H1 (cell line): ENCODE data around the gene DDA1. TPM values are rescaled to one million over a fixed set of nuclear protein-coding genes. Genes with fewer than 3 reads are reported as not detected.

Source experiments
- CTCF ChIA-PET: fragments of 300-600 bp; sonication (Branson Sonifier 250); formaldehyde crosslinking; loops from one replicate; lab custom pipeline; 2021; ENCODE audit not compliant: partially characterized antibody; lab: Charles Lee
- POLR2A ChIA-PET: fragments of 300-600 bp; sonication (Branson Sonifier 250); formaldehyde crosslinking; loops from one replicate; lab custom pipeline; 2021; ENCODE audit warnings: inconsistent platforms; ENCODE audit not compliant: partially characterized antibody; lab: Charles Lee
- DNase-seq, 2 experiments: peaks; one replicate each; pipeline versions ENCODE4 v3.0.0 to v3.0.0-alpha.2; 2010 to 2022; ENCODE audit warnings: low spot score in 2 of 2, low read depth in 1 of 2, mixed read lengths in 1 of 2
- FAIRE-seq: peaks from 2 replicates; lab custom pipeline; 2011; peaks lifted over from hg19 to GRCh38; lab: Jason Lieb, UNC
- H2AFZ ChIP-seq: 2 replicates; pipeline ENCODE4 v1.8.1; 2012; ENCODE audit warnings: low read length, inconsistent platforms
- H2AK5ac ChIP-seq: 2 replicates; pipeline ENCODE4 v1.6.1; 2013; ENCODE audit warnings: low read depth, low read length
- H2BK120ac ChIP-seq: replicated peaks from 2 replicates; pipeline ENCODE3; 2013; ENCODE audit warnings: low read depth, low read length, inconsistent platforms
- H2BK12ac ChIP-seq: 2 replicates; pipeline ENCODE4 v1.6.1; 2013; ENCODE audit warnings: low read depth, low read length
- H2BK15ac ChIP-seq: 2 replicates; pipeline ENCODE4 v1.6.1; 2013; ENCODE audit warnings: low read length
- H2BK20ac ChIP-seq: 2 replicates; pipeline ENCODE4 v1.6.1; 2013; ENCODE audit warnings: low read length
- H2BK5ac ChIP-seq: 2 replicates; pipeline ENCODE4 v1.6.1; 2013; ENCODE audit warnings: low read depth, low read length
- H3K14ac ChIP-seq: 2 replicates; pipeline ENCODE4 v1.6.1; 2013; ENCODE audit warnings: inconsistent platforms; ENCODE audit not compliant: insufficient read length
- H3K18ac ChIP-seq: 2 replicates; pipeline ENCODE4 v1.6.1; 2013; ENCODE audit warnings: low read length; ENCODE audit errors: extremely low read depth
- H3K23ac ChIP-seq: 2 replicates; pipeline ENCODE4 v1.6.1; 2013; ENCODE audit warnings: inconsistent platforms; ENCODE audit not compliant: insufficient read length
- H3K23me2 ChIP-seq: 2 replicates; pipeline ENCODE4 v1.6.1; 2013; ENCODE audit warnings: low read depth, low read length
- H3K27ac ChIP-seq: 2 replicates; pipeline ENCODE4 v1.6.1; 2011; ENCODE audit warnings: low read depth, low read length, inconsistent platforms
- H3K27me3 ChIP-seq, 4 experiments: replicated peaks in 1 of 4; 1 replicate in 1 of 4; 2 replicates in 3 of 4; pipeline versions ENCODE4 v1.6.1 to v1.8.1; 2011 to 2013; ENCODE audit warnings: low read length in 3 of 4, mild to moderate bottlenecking in 3 of 4, inconsistent platforms in 2 of 4, mixed read lengths in 2 of 4, moderate library complexity in 1 of 4; ENCODE audit not compliant: control insufficient read depth in 3 of 4, insufficient read depth in 3 of 4; ENCODE audit errors: extremely low read depth in 1 of 4
- H3K36me3 ChIP-seq, 4 experiments: 2 replicates each; pipeline versions ENCODE4 v1.6.1 to v1.8.1; 2011 to 2013; ENCODE audit warnings: mild to moderate bottlenecking in 4 of 4, low read length in 3 of 4, moderate library complexity in 2 of 4, control low read depth in 1 of 4, inconsistent platforms in 1 of 4; ENCODE audit not compliant: insufficient read depth in 4 of 4, control insufficient read depth in 2 of 4
- H3K4ac ChIP-seq: replicated peaks from 2 replicates; pipeline ENCODE3; 2013; ENCODE audit warnings: low read length, low read depth, mixed read lengths, inconsistent platforms; ENCODE audit not compliant: insufficient read length
- H3K4me1 ChIP-seq, 4 experiments: replicated peaks in 1 of 4; 1 replicate in 1 of 4; 2 replicates in 3 of 4; pipeline versions ENCODE4 v1.6.1 to v1.8.1; 2011 to 2013; ENCODE audit warnings: low read length in 3 of 4, inconsistent platforms in 2 of 4, mixed read lengths in 1 of 4; ENCODE audit not compliant: insufficient read depth in 4 of 4, control insufficient read depth in 3 of 4
- H3K4me2 ChIP-seq, 2 experiments: 2 replicates each; pipeline versions ENCODE4 v1.6.1 to v1.8.1; 2011 to 2013; ENCODE audit warnings: low read depth in 2 of 2, low read length in 2 of 2, control low read depth in 1 of 2, inconsistent platforms in 1 of 2, mild to moderate bottlenecking in 1 of 2; ENCODE audit not compliant: insufficient read depth in 1 of 2
- H3K4me3 ChIP-seq, 4 experiments: fragments of 200-600, 300-600 bp in 1 of 4; sonication (generic), shearing (Covaris generic), sonication (Bioruptor Twin) in 1 of 4; 2 replicates each; pipeline versions ENCODE4 v1.5.1 to v1.8.1; 2011 to 2016; ENCODE audit warnings: low read length in 4 of 4, low read depth in 3 of 4, control low read depth in 2 of 4, inconsistent platforms in 2 of 4, mild to moderate bottlenecking in 2 of 4, mixed read lengths in 1 of 4, moderate library complexity in 1 of 4; ENCODE audit not compliant: insufficient read depth in 2 of 4; ENCODE audit errors: extremely low read depth in 1 of 4
- H3K56ac ChIP-seq: replicated peaks from 2 replicates; pipeline ENCODE3; 2013; ENCODE audit warnings: low read depth, mild to moderate bottlenecking, mixed read lengths, low read length, inconsistent platforms; ENCODE audit not compliant: insufficient read length
- H3K79me1 ChIP-seq: 2 replicates; pipeline ENCODE4 v1.6.1; 2013; ENCODE audit warnings: low read depth, low read length, control low read depth
- H3K79me2 ChIP-seq, 2 experiments: 2 replicates each; pipeline versions ENCODE4 v1.6.1 to v1.8.1; 2012 to 2013; ENCODE audit warnings: low read length in 2 of 2, mild to moderate bottlenecking in 2 of 2, inconsistent platforms in 1 of 2; ENCODE audit not compliant: insufficient read depth in 2 of 2, control insufficient read depth in 1 of 2
- H3K9ac ChIP-seq, 4 experiments: replicated peaks in 1 of 4; 1 replicate in 1 of 4; 2 replicates in 3 of 4; pipeline versions ENCODE4 v1.6.1 to v1.8.1; 2011 to 2013; ENCODE audit warnings: low read depth in 3 of 4, low read length in 3 of 4, control low read depth in 2 of 4, mild to moderate bottlenecking in 2 of 4, moderate library complexity in 2 of 4, inconsistent platforms in 1 of 4; ENCODE audit errors: extremely low read depth in 1 of 4
- H3K9me3 ChIP-seq, 2 experiments: 2 replicates each; pipeline versions ENCODE4 v1.6.1 to v1.8.1; 2012 to 2013; ENCODE audit warnings: mild to moderate bottlenecking in 2 of 2, moderate library complexity in 2 of 2, control low read depth in 1 of 2, inconsistent platforms in 1 of 2, low read depth in 1 of 2, low read length in 1 of 2, mixed read lengths in 1 of 2; ENCODE audit not compliant: insufficient read depth in 2 of 2
- H4K20me1 ChIP-seq, 2 experiments: replicated peaks in 1 of 2; 2 replicates each; pipeline versions ENCODE3 to v1.8.1; 2011 to 2013; ENCODE audit warnings: inconsistent platforms in 2 of 2, low read length in 2 of 2, mild to moderate bottlenecking in 1 of 2; ENCODE audit not compliant: insufficient read depth in 2 of 2, control insufficient read depth in 1 of 2
- H4K5ac ChIP-seq: 2 replicates; pipeline ENCODE4 v1.6.1; 2013; ENCODE audit warnings: low read length, low read depth, mixed read lengths, inconsistent platforms; ENCODE audit not compliant: insufficient read length
- H4K8ac ChIP-seq: 2 replicates; pipeline ENCODE4 v1.8.0; 2013; ENCODE audit warnings: mild to moderate bottlenecking, moderate library complexity, low read length, inconsistent platforms; ENCODE audit not compliant: insufficient read depth; ENCODE audit errors: extremely low read depth
- H4K91ac ChIP-seq: replicated peaks from 2 replicates; pipeline ENCODE3; 2013; ENCODE audit warnings: low read length, mixed read lengths, inconsistent platforms; ENCODE audit not compliant: insufficient read length
- ATF3 ChIP-seq: IDR thresholded peaks from 2 replicates; pipeline ENCODE4 v1.6.1; 2011; ENCODE audit warnings: low read depth, mild to moderate bottlenecking, low read length; ENCODE audit not compliant: insufficient read depth
- BRCA1 ChIP-seq: IDR thresholded peaks from 2 replicates; pipeline ENCODE4 v1.6.1; 2012; ENCODE audit warnings: low read depth, low read length, improper control_type of control experiment
- CHD1 ChIP-seq: IDR thresholded peaks from 2 replicates; pipeline ENCODE4 v1.6.1; 2012; ENCODE audit warnings: low read depth, low read length, improper control_type of control experiment
- SRF ChIP-seq: IDR thresholded peaks from 2 replicates; pipeline ENCODE4 v1.6.1; 2011; ENCODE audit warnings: mild to moderate bottlenecking, low read depth, low read length, moderate library complexity
- SUZ12 ChIP-seq: fragments of 200-600 bp; sonication (generic); IDR thresholded peaks from 2 replicates; pipeline ENCODE4 v1.6.1; 2012; ENCODE audit warnings: mild to moderate bottlenecking, inconsistent platforms, low read length, moderate library complexity, mixed read lengths
- TAF7 ChIP-seq: optimal IDR thresholded peaks from 2 replicates; pipeline ENCODE3; 2011; ENCODE audit warnings: low read depth, mild to moderate bottlenecking, inconsistent platforms, low read length, moderate library complexity, borderline replicate concordance
- USF2 ChIP-seq: IDR thresholded peaks from 2 replicates; pipeline ENCODE4 v1.6.1; 2011; ENCODE audit warnings: low read length, improper control_type of control experiment
- WGBS, 2 experiments: shearing (Covaris generic) in 1 of 2; methylation state at CpG; one replicate each; pipeline versions ENCODE4 v1.1.6 to v1.1.7; 2013 to 2015; ENCODE audit warnings: low lambda C conversion rate in 2 of 2, mixed read lengths in 2 of 2, inconsistent platforms in 1 of 2, low coverage in 1 of 2, missing lambda C conversion rate in 1 of 2; ENCODE audit not compliant: insufficient replicate concordance in 2 of 2, insufficient coverage in 1 of 2, insufficient read length in 1 of 2; ENCODE audit errors: extremely low coverage in 1 of 2, missing lambda C conversion rate in 1 of 2; 5-methylcytosine and 5-hydroxymethylcytosine counted together
- polyA plus RNA-seq, 7 experiments: library from polyadenylated mRNA; depleted of rRNA in 3 of 7; stranded (reverse) in 5 of 7; unstranded in 2 of 7; fragments of >200 nt in 5 of 7; fragments of 200-250 nt in 2 of 7; gene quantifications; 1 replicate in 5 of 7; 2 replicates in 1 of 7; 4 replicates in 1 of 7; pipeline versions ENCODE4 v1.2.1 to v1.2.3, GENCODE V29; 2011 to 2013; ENCODE audit warnings: missing spikeins in 2 of 7, mixed read lengths in 2 of 7
- total RNA-seq: library from RNA; stranded (reverse); fragmentation: NEBNext Ultra II Directional; extraction: Animal tissue kit (Norgen Biotek cat#: 25700); gene quantifications from 2 replicates; pipeline ENCODE4 v1.2.1, GENCODE V29; 2021

DDA1 gene
- total and polyA plus RNA-seq, 2 of the 8 experiments (the other 6 are each of a cell fraction or from before 2014, with no cell fraction given) = 29.2 to 34.5 TPM

- Histone ChIP-seq H4K20me1 (peaks cover 1 to 8% of the 10 kb centered on the region in 2 experiments), H4K91ac (no peak overlapping the region), H2BK20ac (no peak overlapping the region), H3K4me2 (peak overlapping the region; percentile 57 to 82), H3K4me3 (peak overlapping the region in 1 of 4 experiments; percentile 47; a peak in 2 of 8 replicates), H2AK5ac (0 out of 2 replicates have a peak overlapping the region, but pooled peaks have one; percentile 53), H2BK15ac (peak overlapping the region; percentile 81; the same call in 1 of the 2 replicates), H2BK12ac (no peak overlapping the region), H2BK5ac (no peak overlapping the region), H3K27ac (no peak overlapping the region), H3K9me3 (no peaks in the 10 kb centered on the region), H3K23ac (no peak overlapping the region), H4K5ac (no peak overlapping the region), H3K36me3 (peaks cover 0 to 9% (median 0%) of the 10 kb centered on the region in 4 experiments; a peak in 2 of 8 replicates), H3K27me3 (no peaks in the 10 kb centered on the region), H3K79me1 (peaks cover 4% of the 10 kb centered on the region), H4K8ac (no peak overlapping the region), H3K4ac (no peak overlapping the region), H3K9ac (no peak overlapping the region), H3K79me2 (peaks cover 0 to 4% of the 10 kb centered on the region in 2 experiments; a peak in 1 of 4 replicates), H3K23me2 (peaks cover 7% of the 10 kb centered on the region), H2BK120ac (no peak overlapping the region), H3K4me1 (peaks cover 12 to 21% (median 14%) of the 10 kb centered on the region in 4 experiments), H3K56ac (no peak overlapping the region), H3K18ac (peak overlapping the region; percentile 91), H2AFZ (no peak overlapping the region), H3K14ac (no peak overlapping the region)
- DNase-seq = no peak
- WGBS, 2 experiments = 78% methylated on average over 8 of the region's 12 CpGs; no CpG with 5 or more reads in 1 of the 2 experiments
- FAIRE-seq = no peak
- TF ChIP-seq BRCA1 (no peak), ATF3 (no peak), SUZ12 (no peak), CHD1 (no peak), TAF7 (no peak), SRF (no peak), USF2 (no peak)
- POLR2A ChIA-PET = interaction anchor here (1.1 to 18.5 kb wide), 5 partner anchors 13 to 89 kb away, joined by 3 to 329 read pairs (median 5); partner anchors contain the start of genes ANO8, BABAM1 and USE1
- CTCF ChIA-PET = interaction anchor here (0.6 to 3.0 kb wide), 10 partner anchors 12 to 775 kb away, joined by 3 to 29 read pairs (median 3); no protein-coding TSS in a partner anchor
These were observed 5.5 kb upstream of the DDA1 start for GRCh38 chr19:17303940-17304267.
